CD4-positive, alpha-beta T cell (primary cell): ENCODE data around the gene ADCY4. TPM values are rescaled to one million over a fixed set of nuclear protein-coding genes. Genes with fewer than 3 reads are reported as not detected.

Experiments used
- ATAC-seq: fragments of 200-7000 bp; cut with Tn5 transposase; one replicate; pipeline ENCODE4 v1.10.0; 2022; ENCODE audit warnings: mild to moderate bottlenecking; ENCODE audit not compliant: poor library complexity
- CTCF ChIA-PET: fragments of 350-600 bp; sonication (Branson Sonifier 250); formaldehyde crosslinking; loops from one replicate; lab custom pipeline; 2021; ENCODE audit warnings: antibody characterized with exemption, inconsistent platforms; lab: Charles Lee
- POLR2A ChIA-PET: fragments of 350-600 bp; sonication (Branson Sonifier 250); formaldehyde crosslinking; loops from one replicate; lab custom pipeline; 2021; ENCODE audit warnings: antibody characterized with exemption, inconsistent platforms; lab: Charles Lee
- DNase-seq, 14 experiments: peaks; one replicate each; pipeline ENCODE4 v3.0.0-alpha.2; 2013 to 2020; ENCODE audit warnings: mixed read lengths in 2 of 14
- H3K27ac ChIP-seq, 2 donors: one replicate each; pipeline versions ENCODE4 v1.5.1 to v1.7.0; 2013; ENCODE audit warnings: low read length in 2 of 2, low read depth in 1 of 2, mild to moderate bottlenecking in 1 of 2
- H3K27me3 ChIP-seq, 2 experiments: 1 replicate in 1 of 2; 2 replicates in 1 of 2; pipeline versions ENCODE4 v1.6.1 to v1.7.0; 2013; ENCODE audit warnings: low read length in 2 of 2, control low read depth in 1 of 2, mild to moderate bottlenecking in 1 of 2, moderate library complexity in 1 of 2; ENCODE audit not compliant: insufficient read depth in 2 of 2, control insufficient read depth in 1 of 2
- H3K36me3 ChIP-seq: one replicate; pipeline ENCODE4 v1.6.1; 2013; ENCODE audit warnings: low read length, control low read depth; ENCODE audit not compliant: insufficient read depth
- H3K4me1 ChIP-seq: one replicate; pipeline ENCODE4 v1.6.1; 2013; ENCODE audit warnings: low read length, control low read depth; ENCODE audit not compliant: insufficient read depth
- H3K4me3 ChIP-seq: one replicate; pipeline ENCODE4 v1.5.1; 2013; ENCODE audit warnings: mild to moderate bottlenecking, low read length, moderate library complexity
- H3K9me3 ChIP-seq, 2 experiments: 1 replicate in 1 of 2; 2 replicates in 1 of 2; pipeline versions ENCODE4 v1.6.1 to v1.7.0; 2013; ENCODE audit warnings: low read length in 2 of 2, mild to moderate bottlenecking in 2 of 2, control low read depth in 1 of 2, moderate library complexity in 1 of 2; ENCODE audit not compliant: control insufficient read depth in 1 of 2, insufficient read depth in 1 of 2
- H3K27ac Mint-ChIP-seq: one replicate; pipeline ENCODE4 v1.8.0; 2020; ENCODE audit warnings: mixed read lengths
- H3K27me3 Mint-ChIP-seq: one replicate; pipeline ENCODE4 v1.8.0; 2021; ENCODE audit warnings: mixed read lengths
- H3K36me3 Mint-ChIP-seq: one replicate; pipeline ENCODE4 v1.8.0; 2021; ENCODE audit warnings: low read depth, mixed read lengths
- H3K4me1 Mint-ChIP-seq: one replicate; pipeline ENCODE4 v1.8.0; 2021; ENCODE audit warnings: low read depth, mixed read lengths
- H3K4me3 Mint-ChIP-seq: one replicate; pipeline ENCODE4 v1.8.0; 2020; ENCODE audit warnings: mild to moderate bottlenecking, mixed read lengths
- H3K9me3 Mint-ChIP-seq: one replicate; pipeline ENCODE4 v1.8.0; 2020; ENCODE audit warnings: mixed read lengths
- intact Hi-C, 2 experiments: fragments of 100-400 bp; cut with DNase I in 1 of 2; cut with micrococcal nuclease in 1 of 2; formaldehyde crosslinking; loops; one replicate each; pipeline versions ENCODE4 v1.15.1 to v1.9.0; 2023 to 2025; cut with DNase I, micrococcal nuclease
- total RNA-seq, 174 experiments: library from RNA in 2 of 174; stranded (reverse) in 2 of 174; gene quantifications; one replicate each; pipeline ENCODE4 v1.2.3 and lab custom pipeline; 2021 to 2026
- TF ChIP-seq, protein P1 (sequence below): fragments of 200-600 bp; IDR thresholded peaks from one replicate; pipeline ENCODE4 v1.8.0; 2022; ENCODE audit warnings: antibody characterized with exemption, mild to moderate bottlenecking

The ADCY4 gene
- total RNA-seq, 2 experiments from 2014 or later = 4.7 to 5.9 TPM

GRCh38 chr14:24381363-24382063 lies 46.6 kb upstream of the ADCY4 start:
- Mint-ChIP-seq H3K27ac (no peak overlapping the region), H3K27me3 (peaks cover 4% of the 10 kb centered on the region), H3K9me3 (no peaks in the 10 kb centered on the region), H3K36me3 (no peaks in the 10 kb centered on the region), H3K4me1 (no peaks in the 10 kb centered on the region), H3K4me3 (no peak overlapping the region)
- TF ChIP-seq, protein P1, sequence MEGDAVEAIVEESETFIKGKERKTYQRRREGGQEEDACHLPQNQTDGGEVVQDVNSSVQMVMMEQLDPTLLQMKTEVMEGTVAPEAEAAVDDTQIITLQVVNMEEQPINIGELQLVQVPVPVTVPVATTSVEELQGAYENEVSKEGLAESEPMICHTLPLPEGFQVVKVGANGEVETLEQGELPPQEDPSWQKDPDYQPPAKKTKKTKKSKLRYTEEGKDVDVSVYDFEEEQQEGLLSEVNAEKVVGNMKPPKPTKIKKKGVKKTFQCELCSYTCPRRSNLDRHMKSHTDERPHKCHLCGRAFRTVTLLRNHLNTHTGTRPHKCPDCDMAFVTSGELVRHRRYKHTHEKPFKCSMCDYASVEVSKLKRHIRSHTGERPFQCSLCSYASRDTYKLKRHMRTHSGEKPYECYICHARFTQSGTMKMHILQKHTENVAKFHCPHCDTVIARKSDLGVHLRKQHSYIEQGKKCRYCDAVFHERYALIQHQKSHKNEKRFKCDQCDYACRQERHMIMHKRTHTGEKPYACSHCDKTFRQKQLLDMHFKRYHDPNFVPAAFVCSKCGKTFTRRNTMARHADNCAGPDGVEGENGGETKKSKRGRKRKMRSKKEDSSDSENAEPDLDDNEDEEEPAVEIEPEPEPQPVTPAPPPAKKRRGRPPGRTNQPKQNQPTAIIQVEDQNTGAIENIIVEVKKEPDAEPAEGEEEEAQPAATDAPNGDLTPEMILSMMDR = no peak
- no peak for ATAC-seq
- no peak overlapping the region for H3K4me3 ChIP-seq
- no peak for DNase-seq
- H3K27me3 ChIP-seq = no peaks in the 10 kb centered on the region
- intact Hi-C loops = loop anchor here in 1 of 2 experiments (5.0 kb wide), 1 partner anchor 36 kb away; no protein-coding TSS in a partner anchor
- POLR2A ChIA-PET = no interaction called here
- CTCF ChIA-PET = no interaction called here
- no peak overlapping the region for H3K27ac ChIP-seq
- no peaks in the 10 kb centered on the region for H3K4me1 ChIP-seq
- H3K36me3 ChIP-seq = no peaks in the 10 kb centered on the region
- no peaks in the 10 kb centered on the region for H3K9me3 ChIP-seq

DNA sequence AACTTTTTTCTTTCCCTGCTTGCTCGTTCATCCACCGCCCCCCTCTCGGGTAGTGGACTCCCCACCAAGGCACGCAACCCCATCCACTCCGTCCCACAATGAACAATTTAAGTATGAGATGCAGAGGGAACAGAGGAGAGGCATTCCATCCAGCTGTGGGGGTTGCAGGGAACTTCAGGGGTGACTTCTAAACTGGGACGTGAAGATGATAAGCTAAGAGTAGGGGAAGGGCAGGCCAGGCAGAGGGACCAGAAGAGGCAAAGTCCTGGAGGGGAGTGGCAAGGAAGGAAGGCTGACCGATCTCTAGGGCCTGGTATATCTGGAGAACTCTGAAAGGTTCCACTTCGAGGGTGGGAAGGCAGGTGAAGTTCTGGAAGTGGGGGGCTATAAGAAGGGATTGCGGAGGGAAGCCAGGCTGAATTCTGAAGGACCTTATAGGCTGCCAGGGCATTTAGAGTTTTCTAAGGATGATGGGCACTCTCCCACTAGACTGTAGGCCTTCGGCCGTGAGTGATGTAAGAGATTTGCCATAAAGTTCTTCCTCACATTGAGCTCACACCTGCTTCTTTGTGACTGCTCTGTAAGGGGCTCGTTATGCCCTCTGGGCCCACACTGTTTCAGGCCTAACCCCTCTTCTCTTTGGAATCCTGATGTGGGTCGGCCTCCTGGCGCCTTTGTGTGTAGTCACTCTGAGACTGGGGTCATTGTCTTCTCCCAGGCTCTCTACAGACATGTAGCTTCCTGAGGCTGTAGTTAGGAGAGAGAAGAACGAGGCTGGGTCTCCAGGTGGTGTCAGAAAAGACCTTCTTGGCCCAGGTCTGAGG lies 45.2 kb upstream of the ADCY4 start:
- H3K4me1 ChIP-seq = no peaks in the 10 kb centered on the region
- TF ChIP-seq, protein P1 = no peak
- POLR2A ChIA-PET = no interaction called here

DNA sequence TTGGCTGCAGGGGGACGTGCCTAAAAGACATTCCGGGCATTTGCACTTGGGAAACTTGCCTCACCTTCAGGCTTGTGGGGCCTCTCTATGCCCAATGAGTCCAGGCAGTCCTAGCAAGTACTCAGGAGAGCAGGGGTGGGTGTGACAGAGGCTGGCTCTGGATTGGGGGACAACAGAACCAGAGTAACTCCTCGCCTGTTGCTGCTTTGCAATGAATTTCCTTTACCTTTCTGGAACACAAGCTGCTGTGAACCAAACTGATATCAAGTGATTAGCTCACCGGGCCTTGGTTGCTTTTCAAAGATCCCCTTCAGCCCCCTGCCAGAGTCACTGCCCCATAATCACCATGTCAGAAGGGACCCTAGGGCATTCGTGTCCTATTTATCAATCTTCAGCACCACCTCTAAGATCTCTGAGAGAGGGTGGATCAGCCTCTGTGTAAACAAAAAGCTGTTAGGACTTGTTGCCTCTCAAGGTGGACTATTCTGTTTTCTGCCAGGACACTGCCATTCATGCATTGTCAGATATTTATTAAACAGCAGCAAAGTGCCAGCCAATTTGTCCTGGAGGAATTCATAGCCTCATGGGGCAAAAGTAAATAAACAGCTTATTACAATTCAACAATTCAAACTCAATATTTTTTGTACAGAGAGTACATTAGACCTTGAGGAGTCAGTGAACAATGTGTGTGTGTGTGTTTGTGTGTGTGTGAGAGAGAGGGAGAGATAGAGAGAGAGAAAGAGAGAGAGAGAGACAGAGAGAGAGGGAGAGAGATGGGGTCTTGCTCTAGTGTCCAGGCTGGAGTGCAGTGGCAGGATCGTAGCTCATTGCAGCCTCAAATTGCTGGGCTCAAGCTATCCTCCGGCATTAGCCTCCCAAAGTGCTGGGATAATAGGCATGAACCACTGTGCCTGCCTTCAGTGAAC lies 44.4 kb upstream of the ADCY4 start:
- H3K27me3 Mint-ChIP-seq = no peaks in the 10 kb centered on the region
- Histone ChIP-seq H3K27me3 (no peaks in the 10 kb centered on the region), H3K4me1 (no peaks in the 10 kb centered on the region), H3K9me3 (no peaks in the 10 kb centered on the region), H3K27ac (no peak overlapping the region), H3K4me3 (no peak overlapping the region), H3K36me3 (no peaks in the 10 kb centered on the region)
- H3K36me3 Mint-ChIP-seq = no peaks in the 10 kb centered on the region
- POLR2A ChIA-PET = interaction anchor here (1.9 kb wide), 1 partner anchor 51 kb away, joined by 5 read pairs; no protein-coding TSS in a partner anchor
- TF ChIP-seq, protein P1 = no peak
- H3K27ac Mint-ChIP-seq = no peak overlapping the region
- CTCF ChIA-PET = no interaction called here
- intact Hi-C loops = no loop called here
- H3K4me3 Mint-ChIP-seq = no peak overlapping the region
- ATAC-seq (no peak), DNase-seq (no peak)
- H3K4me1 Mint-ChIP-seq = no peaks in the 10 kb centered on the region
- no peaks in the 10 kb centered on the region for H3K9me3 Mint-ChIP-seq

More for the DNA sequence above, 45.2 kb upstream of the ADCY4 start:
- Mint-ChIP-seq H3K9me3 (no peaks in the 10 kb centered on the region), H3K27me3 (no peaks in the 10 kb centered on the region), H3K4me1 (no peaks in the 10 kb centered on the region), H3K27ac (no peak overlapping the region), H3K36me3 (no peaks in the 10 kb centered on the region), H3K4me3 (no peak overlapping the region)
- Histone ChIP-seq H3K27ac (no peak overlapping the region), H3K27me3 (no peaks in the 10 kb centered on the region), H3K4me3 (no peak overlapping the region), H3K9me3 (no peaks in the 10 kb centered on the region), H3K36me3 (no peaks in the 10 kb centered on the region)
- no peak for ATAC-seq
- DNase-seq = no peak
- CTCF ChIA-PET = no interaction called here
- intact Hi-C loops = loop anchor here in 1 of 2 experiments (5.0 kb wide), 1 partner anchor 37 kb away; no protein-coding TSS in a partner anchor
